Thoracic aorta (tissue), 2 donors: Measurements from ENCODE around the gene BRAT1. TPM values are rescaled to one million over a fixed set of nuclear protein-coding genes. Genes with fewer than 3 reads are reported as not detected.

Experiments
- ATAC-seq: fragments of 150-250 bp; one replicate; pipeline ENCODE4 v1.8.0; 2017; ENCODE audit warnings: low read depth; ENCODE audit not compliant: insufficient number of reproducible peaks, low FRiP score
- DNase-seq: peaks from one replicate; pipeline ENCODE4 v3.0.0-alpha.2; 2020; ENCODE audit warnings: low spot score
- H3K27ac ChIP-seq, 2 donors: fragments of 200-600 bp; sonication (generic); 1 replicate in 1 of 2; 2 replicates in 1 of 2; pipeline ENCODE4 v1.5.1; 2016; ENCODE audit warnings: mild to moderate bottlenecking in 2 of 2, moderate library complexity in 2 of 2
- H3K27me3 ChIP-seq: fragments of 200-600 bp; sonication (generic); replicated peaks from 2 replicates; pipeline ENCODE4 v1.6.0; 2016; ENCODE audit warnings: mild to moderate bottlenecking; ENCODE audit not compliant: insufficient read depth
- H3K36me3 ChIP-seq: fragments of 200-600 bp; sonication (generic); one replicate; pipeline ENCODE4 v1.5.1; 2016
- H3K4me1 ChIP-seq, 2 donors: fragments of 200-600 bp; sonication (generic); 1 replicate in 1 of 2; 2 replicates in 1 of 2; pipeline versions ENCODE4 v1.5.1 to v1.6.0; 2016; ENCODE audit warnings: low read depth in 2 of 2, mild to moderate bottlenecking in 1 of 2; ENCODE audit not compliant: control insufficient read depth in 1 of 2
- H3K4me3 ChIP-seq: fragments of 200-600 bp; sonication (generic); 2 replicates; pipeline ENCODE4 v1.5.1; 2016; ENCODE audit warnings: mild to moderate bottlenecking
- H3K9me3 ChIP-seq: fragments of 200-600 bp; sonication (generic); 2 replicates; pipeline ENCODE4 v1.5.1; 2016
- total RNA-seq, 2 donors: library from RNA; depleted of rRNA; stranded (reverse); fragments of >200 nt; gene quantifications; one replicate each; pipeline versions ENCODE4 v1.1.0 to v1.2.3, GENCODE V29; 2016
- TF ChIP-seq, protein P1 (sequence below): fragments of 200-600 bp; sonication (generic); IDR thresholded peaks from one replicate; pipeline ENCODE4 v1.5.1; 2019; ENCODE audit warnings: antibody characterized with exemption

BRAT1 gene
- total RNA-seq, 2 donors from 2014 or later = 28.8 to 43.6 TPM

DNA sequence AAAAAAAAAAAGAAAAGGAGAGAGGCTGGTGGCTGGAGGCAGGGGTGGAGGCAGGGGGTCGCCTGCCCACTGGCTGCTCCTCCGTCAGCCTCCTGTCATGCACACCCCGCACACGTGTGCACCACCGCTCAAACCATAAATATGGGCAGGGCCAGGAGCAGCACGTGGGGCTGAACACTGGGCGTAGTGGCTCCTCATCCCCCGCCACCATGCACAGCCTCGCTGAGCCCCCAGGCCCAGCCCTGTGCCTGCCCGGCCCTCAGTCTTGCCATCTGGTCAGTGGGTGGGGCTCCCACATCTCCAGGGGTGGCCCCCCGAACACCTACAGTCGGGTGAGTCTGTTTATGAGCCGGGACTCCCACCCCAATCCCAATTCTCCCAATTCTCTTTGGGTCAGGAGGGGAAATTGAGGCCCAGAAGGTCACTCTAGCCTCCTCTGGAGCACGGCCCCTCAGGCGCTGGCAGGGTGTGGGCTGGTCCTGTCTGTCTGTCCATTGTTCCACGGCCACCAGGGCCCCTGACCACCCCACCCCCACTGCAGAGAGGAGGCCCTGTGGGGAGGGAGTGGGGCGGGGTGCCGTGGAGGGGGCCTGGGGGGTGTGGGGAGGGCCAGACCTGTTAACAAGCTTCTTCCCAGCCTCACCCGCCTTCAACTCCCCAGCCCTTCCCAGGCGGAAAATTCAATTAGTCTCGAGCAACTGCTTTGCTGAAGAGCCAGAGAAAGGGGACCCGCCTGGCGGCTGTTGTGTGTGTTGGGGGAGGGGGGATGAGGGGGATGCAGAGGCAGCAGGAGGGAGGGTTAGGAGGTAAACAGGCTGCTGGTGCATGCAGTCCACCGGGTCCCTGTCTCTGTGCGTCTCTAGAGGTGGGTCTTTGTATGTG, 59.7 kb downstream of the BRAT1 start:
- Histone ChIP-seq H3K4me1 (no peaks in the 10 kb centered on the region), H3K36me3 (no peaks in the 10 kb centered on the region), H3K9me3 (no peaks in the 10 kb centered on the region), H3K27ac (no peak overlapping the region), H3K27me3 (no peaks in the 10 kb centered on the region), H3K4me3 (no peak overlapping the region)
- DNase-seq = no peak
- ATAC-seq = no peak
- TF ChIP-seq, protein P1, sequence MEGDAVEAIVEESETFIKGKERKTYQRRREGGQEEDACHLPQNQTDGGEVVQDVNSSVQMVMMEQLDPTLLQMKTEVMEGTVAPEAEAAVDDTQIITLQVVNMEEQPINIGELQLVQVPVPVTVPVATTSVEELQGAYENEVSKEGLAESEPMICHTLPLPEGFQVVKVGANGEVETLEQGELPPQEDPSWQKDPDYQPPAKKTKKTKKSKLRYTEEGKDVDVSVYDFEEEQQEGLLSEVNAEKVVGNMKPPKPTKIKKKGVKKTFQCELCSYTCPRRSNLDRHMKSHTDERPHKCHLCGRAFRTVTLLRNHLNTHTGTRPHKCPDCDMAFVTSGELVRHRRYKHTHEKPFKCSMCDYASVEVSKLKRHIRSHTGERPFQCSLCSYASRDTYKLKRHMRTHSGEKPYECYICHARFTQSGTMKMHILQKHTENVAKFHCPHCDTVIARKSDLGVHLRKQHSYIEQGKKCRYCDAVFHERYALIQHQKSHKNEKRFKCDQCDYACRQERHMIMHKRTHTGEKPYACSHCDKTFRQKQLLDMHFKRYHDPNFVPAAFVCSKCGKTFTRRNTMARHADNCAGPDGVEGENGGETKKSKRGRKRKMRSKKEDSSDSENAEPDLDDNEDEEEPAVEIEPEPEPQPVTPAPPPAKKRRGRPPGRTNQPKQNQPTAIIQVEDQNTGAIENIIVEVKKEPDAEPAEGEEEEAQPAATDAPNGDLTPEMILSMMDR = no peak

- Histone ChIP-seq H3K36me3 (no peaks in the 10 kb centered on the region), H3K4me3 (no peak overlapping the region), H3K27ac (no peak overlapping the region), H3K4me1 (peaks cover 0 to 6% of the 10 kb centered on the region in 2 donors), H3K27me3 (no peaks in the 10 kb centered on the region), H3K9me3 (no peaks in the 10 kb centered on the region)
- TF ChIP-seq, protein P1 = no peak
- ATAC-seq (no peak), DNase-seq (no peak)
These were observed 60.9 kb downstream of the BRAT1 start for GRCh38 chr7:2494191-2495130.

- Histone ChIP-seq H3K36me3 (no peaks in the 10 kb centered on the region), H3K27me3 (no peaks in the 10 kb centered on the region), H3K4me1 (peaks cover 3 to 16% of the 10 kb centered on the region in 2 donors), H3K4me3 (no peak overlapping the region), H3K9me3 (no peaks in the 10 kb centered on the region), H3K27ac (no peak overlapping the region)
- TF ChIP-seq, protein P1 = no peak
- DNase-seq (no peak), ATAC-seq (no peak)
These were observed 61.8 kb downstream of the BRAT1 start for GRCh38 chr7:2493205-2494164.

DNA sequence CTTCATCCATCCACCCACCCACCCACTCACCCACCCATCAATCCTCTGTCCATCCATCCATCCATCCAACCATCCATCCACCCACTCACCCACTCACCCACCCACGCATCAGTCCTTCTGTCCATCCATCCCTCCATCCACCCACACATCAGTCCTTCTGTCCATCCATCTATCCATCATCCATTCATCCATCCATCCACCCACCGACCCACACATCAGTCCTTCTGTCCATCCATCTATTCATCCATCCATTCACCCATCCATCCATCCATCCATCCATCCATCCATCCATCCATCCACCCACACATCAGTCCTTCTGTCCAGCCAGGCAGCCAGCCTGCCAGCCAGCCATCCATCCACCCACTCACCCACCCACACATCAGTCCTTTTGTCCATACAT, 63.3 kb downstream of the BRAT1 start:
- DNase-seq = no peak
- Histone ChIP-seq H3K4me1 (peaks cover 15 to 30% of the 10 kb centered on the region in 2 donors), H3K27me3 (no peaks in the 10 kb centered on the region), H3K9me3 (no peaks in the 10 kb centered on the region), H3K4me3 (no peak overlapping the region), H3K36me3 (no peaks in the 10 kb centered on the region), H3K27ac (no peak overlapping the region)
- no peak for ATAC-seq
- TF ChIP-seq, protein P1 = no peak
